HG02938 (cell line): ENCODE measurements around the gene TBC1D1.

Source experiments
- ATAC-seq: cut with Tn5 transposase; IDR thresholded peaks from one replicate; pipeline ENCODE4 v1.9.1; 2021; ENCODE audit warnings: mild to moderate bottlenecking, moderate library complexity; ENCODE audit not compliant: unreplicated experiment

The TBC1D1 gene

GRCh38 chr4:38095691-38096090, 204.8 kb downstream of the TBC1D1 start:
- ATAC-seq, result no peak

- no peak for ATAC-seq
Observed at GRCh38 chr4:38097818-38098217, 206.9 kb downstream of the TBC1D1 start.

- no peak for ATAC-seq
Observed at GRCh38 chr4:38099020-38099600, 208.2 kb downstream of the TBC1D1 start.

GRCh38 chr4:38099908-38100407, 209.1 kb downstream of the TBC1D1 start:
- no peak for ATAC-seq

- ATAC-seq, result no peak
Observed at GRCh38 chr4:38100474-38101255, 209.8 kb downstream of the TBC1D1 start.

GRCh38 chr4:38101563-38101962, 210.7 kb downstream of the TBC1D1 start:
- no peak for ATAC-seq

GRCh38 chr4:38102957-38103588, 212.2 kb downstream of the TBC1D1 start:
- ATAC-seq, result no peak

- ATAC-seq, result peak; percentile 76
Observed at GRCh38 chr4:38105475-38106220, 214.8 kb downstream of the TBC1D1 start.

GRCh38 chr4:38106311-38106710, 215.4 kb downstream of the TBC1D1 start:
- ATAC-seq, result no peak

GRCh38 chr4:38106886-38107514, 216.1 kb downstream of the TBC1D1 start:
- no peak for ATAC-seq

- ATAC-seq, result no peak
Observed at GRCh38 chr4:38107818-38108217, 216.9 kb downstream of the TBC1D1 start.

GRCh38 chr4:38109370-38109769, 218.5 kb downstream of the TBC1D1 start:
- ATAC-seq, result no peak

- ATAC-seq, result no peak
Observed at GRCh38 chr4:38109896-38110295, 219.0 kb downstream of the TBC1D1 start.

- ATAC-seq, result no peak
Observed at GRCh38 chr4:38111024-38111423, 220.1 kb downstream of the TBC1D1 start.

- ATAC-seq, result no peak
Observed at GRCh38 chr4:38111717-38112116, 220.8 kb downstream of the TBC1D1 start.

GRCh38 chr4:38113132-38113531, 222.2 kb downstream of the TBC1D1 start:
- ATAC-seq, result no peak

- no peak for ATAC-seq
Observed at GRCh38 chr4:38113551-38113950, 222.7 kb downstream of the TBC1D1 start.

- no peak for ATAC-seq
Observed at GRCh38 chr4:38114386-38115150, 223.7 kb downstream of the TBC1D1 start.

- ATAC-seq, result no peak
Observed at GRCh38 chr4:38115601-38116000, 224.7 kb downstream of the TBC1D1 start.

GRCh38 chr4:38117591-38117990, 226.7 kb downstream of the TBC1D1 start:
- no peak for ATAC-seq
